HepG2 (cell line): ENCODE measurements around the gene USP20. TPM values are rescaled to one million over a fixed set of nuclear protein-coding genes. Genes with fewer than 3 reads are reported as not detected.

ENCODE experiments used
- ATAC-seq: fragments of 200-7000 bp; cut with Tn5 transposase; 3 replicates; pipeline ENCODE4 v1.9.1; 2020; ENCODE audit warnings: mild to moderate bottlenecking, moderate library complexity
- BruUV-seq: library from RNA; stranded (reverse); fragments of 400-500 nt; replicated peaks from 2 replicates; lab custom pipeline; 2021; lab: Mats Ljungman, UMichigan
- CTCF ChIA-PET: fragments of 300-600 bp; formaldehyde crosslinking; extraction: SDS; loops from one replicate; lab custom pipeline; 2021; ENCODE audit warnings: low total read pairs, inconsistent platforms, low intra/inter-chr PET ratio; lab: Yijun Ruan, JAX
- POLR2A ChIA-PET: fragments of 350-600 bp; sonication (Branson Sonifier 250); formaldehyde crosslinking; loops from one replicate; lab custom pipeline; 2020; ENCODE audit warnings: antibody characterized with exemption, inconsistent platforms; lab: Yijun Ruan, JAX
- DNase-seq: peaks from one replicate; pipeline ENCODE4 v3.0.0-alpha.2; 2015; ENCODE audit warnings: low spot score
- FAIRE-seq: peaks from 3 replicates; lab custom pipeline; 2011; peaks lifted over from hg19 to GRCh38; lab: Jason Lieb, UNC
- H2AFZ ChIP-seq: one replicate; pipeline ENCODE4 v1.6.1; 2011; ENCODE audit warnings: low read length, inconsistent platforms
- H3K27ac ChIP-seq: fragments of 300-600 bp; 3 replicates; pipeline ENCODE4 v1.8.0; 2011; ENCODE audit warnings: mixed run types, mild to moderate bottlenecking, mixed read lengths, low read length, inconsistent platforms; ENCODE audit not compliant: insufficient read depth; ENCODE audit errors: extremely low read length
- H3K27me3 ChIP-seq, 2 experiments: fragments of 200-600 bp in 1 of 2; 2 replicates in 1 of 2; 3 replicates in 1 of 2; pipeline versions ENCODE4 v1.6.0 to v1.8.0; 2011; ENCODE audit warnings: low read length in 2 of 2, mild to moderate bottlenecking in 2 of 2, moderate library complexity in 2 of 2, inconsistent platforms in 1 of 2; ENCODE audit not compliant: insufficient read depth in 2 of 2, control insufficient read depth in 1 of 2
- H3K36me3 ChIP-seq, 2 experiments: fragments of 200-600 bp in 1 of 2; replicated peaks in 1 of 2; 2 replicates in 1 of 2; 3 replicates in 1 of 2; pipeline versions ENCODE4 v1.5.1 to v1.8.0; 2011; ENCODE audit warnings: low read length in 2 of 2, inconsistent platforms in 1 of 2; ENCODE audit not compliant: insufficient read depth in 2 of 2, control insufficient read depth in 1 of 2
- H3K4me1 ChIP-seq: 2 replicates; pipeline ENCODE4 v1.5.1; 2012; ENCODE audit warnings: low read length, inconsistent platforms; ENCODE audit not compliant: insufficient read depth
- H3K4me2 ChIP-seq: 2 replicates; pipeline ENCODE4 v1.6.0; 2011; ENCODE audit warnings: low read depth, low read length, inconsistent platforms
- H3K4me3 ChIP-seq, 3 experiments: fragments of 200-600 bp in 1 of 3; sonication (generic), shearing (Covaris generic) in 1 of 3; replicated peaks in 1 of 3; 2 replicates each; pipeline ENCODE4 v1.5.1; 2011 to 2016; ENCODE audit warnings: low read length in 3 of 3, inconsistent platforms in 2 of 3, low read depth in 2 of 3, mild to moderate bottlenecking in 2 of 3, control low read depth in 1 of 3, mixed read lengths in 1 of 3; ENCODE audit not compliant: insufficient read depth in 1 of 3
- H3K79me2 ChIP-seq: one replicate; pipeline ENCODE4 v1.6.1; 2011; ENCODE audit warnings: low read length, inconsistent platforms; ENCODE audit not compliant: insufficient read depth
- H3K9ac ChIP-seq: 2 replicates; pipeline ENCODE4 v1.6.0; 2011; ENCODE audit warnings: mild to moderate bottlenecking, low read depth, low read length, inconsistent platforms; ENCODE audit not compliant: insufficient read depth
- H3K9me3 ChIP-seq: 2 replicates; pipeline ENCODE4 v1.5.1; 2012; ENCODE audit warnings: mild to moderate bottlenecking, low read length
- H4K20me1 ChIP-seq: 2 replicates; pipeline ENCODE4 v1.6.0; 2011; ENCODE audit warnings: inconsistent platforms, mild to moderate bottlenecking, low read length, moderate library complexity; ENCODE audit not compliant: insufficient read depth
- BRD4 ChIP-seq: sonication (generic); formaldehyde crosslinking; IDR thresholded peaks from 2 replicates; pipeline ENCODE4 v1.4.0; 2020; ENCODE audit warnings: missing genetic modification reagents
- GABPB1 ChIP-seq: IDR thresholded peaks from 2 replicates; pipeline ENCODE4 v1.6.1; 2016; ENCODE audit warnings: mild to moderate bottlenecking, missing genetic modification reagents, moderate library complexity, missing compliant biosample characterization
- GATAD1 ChIP-seq: IDR thresholded peaks from 2 replicates; pipeline ENCODE4 v1.6.1; 2016; ENCODE audit warnings: missing genetic modification reagents, missing compliant biosample characterization
- MYC ChIP-seq: sonication (generic); formaldehyde crosslinking; IDR thresholded peaks from 2 replicates; pipeline ENCODE4 v1.9.0; 2021; ENCODE audit warnings: missing genetic modification reagents, borderline replicate concordance
- POLR2A ChIP-seq, 2 experiments: IDR thresholded peaks; 2 replicates each; pipeline ENCODE4 v1.6.1; 2011; ENCODE audit warnings: low read depth in 2 of 2, low read length in 2 of 2, mild to moderate bottlenecking in 1 of 2, moderate library complexity in 1 of 2; ENCODE audit not compliant: insufficient read depth in 1 of 2
- SATB2 ChIP-seq: sonication (generic); formaldehyde crosslinking; IDR thresholded peaks from 2 replicates; pipeline ENCODE4 v1.5.0; 2020; ENCODE audit warnings: missing genetic modification reagents
- ZFX ChIP-seq: sonication (generic); formaldehyde crosslinking; IDR thresholded peaks from 2 replicates; pipeline ENCODE4 v1.4.0; 2020; ENCODE audit warnings: mild to moderate bottlenecking, low read depth, missing genetic modification reagents, moderate library complexity
- ZFY ChIP-seq: sonication (generic); formaldehyde crosslinking; IDR thresholded peaks from 2 replicates; pipeline ENCODE4 v1.4.0; 2020; ENCODE audit warnings: missing genetic modification reagents
- ZNF563 ChIP-seq: sonication (generic); formaldehyde crosslinking; IDR thresholded peaks from 2 replicates; pipeline ENCODE4 v1.8.0; 2022; ENCODE audit warnings: mild to moderate bottlenecking, moderate library complexity, missing genetic modification reagents
- ZNF7 ChIP-seq: IDR thresholded peaks from 2 replicates; pipeline ENCODE4 v1.6.1; 2016; ENCODE audit warnings: missing biosample characterization, missing genetic modification reagents
- WGBS: methylation state at CpG from one replicate; pipeline ENCODE4 v1.1.6; 2017; ENCODE audit warnings: low lambda C conversion rate; 5-methylcytosine and 5-hydroxymethylcytosine counted together
- in situ Hi-C: cut with HindIII; loops from 2 replicates; pipeline ENCODE4 v1.10.0; 2017; ENCODE audit warnings: low pct_unique_long_range_greater_than_20kb; ENCODE audit not compliant: extremely low pct_ligation_motif_present
- intact Hi-C: fragments of 100-400 bp; cut with micrococcal nuclease; formaldehyde crosslinking; loops from one replicate; pipeline ENCODE4 v1.10.0; 2022; ENCODE audit not compliant: unreplicated experiment
- polyA plus RNA-seq, 8 experiments: library from polyadenylated mRNA; depleted of rRNA in 3 of 8; stranded (reverse) in 7 of 8; unstranded in 1 of 8; fragments of >200 nt; fragmentation: Illumina TruSeq in 4 of 8; extraction: Trizol in 4 of 8; gene quantifications; 2 replicates each; pipeline versions ENCODE4 v1.2.1 to v1.2.3, GENCODE V29; 2011 to 2016; ENCODE audit warnings: low read depth in 4 of 8, missing spikeins in 1 of 8, mixed read lengths in 1 of 8; ENCODE audit not compliant: insufficient read depth in 1 of 8
- total RNA-seq, 5 experiments: library from RNA; depleted of rRNA; stranded (reverse); fragments of >200 nt; fragmentation: Illumina TruSeq; extraction: Trizol; gene quantifications; 2 replicates each; pipeline ENCODE4 v1.2.3, GENCODE V29; 2016; ENCODE audit warnings: low read depth in 1 of 5
- TF ChIP-seq, protein P1 (sequence below): sonication (generic); formaldehyde crosslinking; IDR thresholded peaks from 2 replicates; pipeline ENCODE4 v1.4.0; 2020; ENCODE audit warnings: missing genetic modification reagents
- TF ChIP-seq, protein P2 (sequence below): sonication (generic); formaldehyde crosslinking; IDR thresholded peaks from 2 replicates; pipeline ENCODE4 v1.4.0; 2020; ENCODE audit warnings: missing genetic modification reagents

The USP20 gene
- total and polyA plus RNA-seq, 2 of the 13 experiments (the other 11 are each of a cell fraction or from before 2014, with no cell fraction given): 4.4 to 5.9 TPM

DNA sequence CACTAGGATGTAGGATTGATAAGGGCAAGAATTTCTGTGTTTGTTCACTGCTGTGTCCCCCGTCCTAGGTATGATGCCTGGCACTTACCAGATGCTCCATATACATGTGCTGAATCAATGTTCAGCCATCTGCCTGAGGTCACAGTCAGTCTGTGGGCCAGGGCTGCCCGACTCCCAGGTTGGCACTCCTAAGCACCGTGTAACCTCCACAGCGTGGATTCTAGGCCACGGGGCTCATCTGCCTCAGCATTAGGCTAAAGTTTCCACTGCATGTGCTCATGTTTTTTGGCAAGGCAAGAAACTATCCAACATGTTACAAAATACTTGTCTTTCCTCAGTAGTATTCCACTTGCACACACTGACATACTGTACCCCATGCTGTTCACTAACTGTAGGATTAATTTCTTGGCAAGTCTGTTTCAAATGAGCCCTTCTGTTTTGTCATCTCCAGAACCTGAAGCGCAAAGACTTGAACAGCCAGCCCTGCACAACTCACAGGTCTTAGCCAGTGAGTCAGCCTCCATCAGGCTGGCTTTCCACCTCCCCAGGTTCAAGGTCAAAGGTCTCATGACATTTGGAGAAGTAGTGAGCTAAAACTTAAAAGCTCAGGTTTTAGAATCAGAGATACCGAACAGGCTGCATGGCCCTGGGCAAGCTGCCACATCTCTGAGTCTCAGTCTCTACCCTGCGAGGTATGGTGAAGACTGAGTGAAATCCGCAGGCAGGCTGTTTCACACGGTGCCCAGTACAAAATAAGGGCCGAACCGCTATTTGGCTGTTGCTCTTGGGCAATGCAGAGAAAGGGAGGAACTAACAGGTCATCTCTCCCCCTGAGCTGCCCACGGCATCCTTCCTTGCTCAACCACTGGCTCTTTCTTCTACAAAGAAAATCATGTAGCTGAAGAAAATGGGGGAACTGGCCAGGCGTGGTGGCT is 18.5 kb upstream of the USP20 start:
- TF ChIP-seq SATB2 (CRISPR knock-in tag): no peak
- TF ChIP-seq, protein P1, sequence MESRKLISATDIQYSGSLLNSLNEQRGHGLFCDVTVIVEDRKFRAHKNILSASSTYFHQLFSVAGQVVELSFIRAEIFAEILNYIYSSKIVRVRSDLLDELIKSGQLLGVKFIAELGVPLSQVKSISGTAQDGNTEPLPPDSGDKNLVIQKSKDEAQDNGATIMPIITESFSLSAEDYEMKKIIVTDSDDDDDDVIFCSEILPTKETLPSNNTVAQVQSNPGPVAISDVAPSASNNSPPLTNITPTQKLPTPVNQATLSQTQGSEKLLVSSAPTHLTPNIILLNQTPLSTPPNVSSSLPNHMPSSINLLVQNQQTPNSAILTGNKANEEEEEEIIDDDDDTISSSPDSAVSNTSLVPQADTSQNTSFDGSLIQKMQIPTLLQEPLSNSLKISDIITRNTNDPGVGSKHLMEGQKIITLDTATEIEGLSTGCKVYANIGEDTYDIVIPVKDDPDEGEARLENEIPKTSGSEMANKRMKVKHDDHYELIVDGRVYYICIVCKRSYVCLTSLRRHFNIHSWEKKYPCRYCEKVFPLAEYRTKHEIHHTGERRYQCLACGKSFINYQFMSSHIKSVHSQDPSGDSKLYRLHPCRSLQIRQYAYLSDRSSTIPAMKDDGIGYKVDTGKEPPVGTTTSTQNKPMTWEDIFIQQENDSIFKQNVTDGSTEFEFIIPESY (CRISPR knock-in tag): peak; percentile 17; the same call in 1 of the 2 replicates
- H3K79me2 ChIP-seq: no peaks in the 10 kb centered on the region
- no peak for DNase-seq
- ChIA-PET CTCF (no interaction called here), POLR2A (no interaction called here)
- H3K4me1 ChIP-seq: peaks cover 6% of the 10 kb centered on the region
- no peak for FAIRE-seq
- H3K36me3 ChIP-seq: peaks cover 9 to 52% of the 10 kb centered on the region in 2 experiments; a peak in 4 of 5 replicates
- H3K4me3 ChIP-seq: no peak overlapping the region
- 95% methylated on average over 12 of the region's 14 CpGs for WGBS
- no peaks in the 10 kb centered on the region for H3K27me3 ChIP-seq
- no peaks in the 10 kb centered on the region for H4K20me1 ChIP-seq
- no peak overlapping the region for H2AFZ ChIP-seq
- no peak overlapping the region for H3K4me2 ChIP-seq
- H3K27ac ChIP-seq: no peak overlapping the region
- no TSS peak for BruUV-seq
- no peaks in the 10 kb centered on the region for H3K9me3 ChIP-seq
- H3K9ac ChIP-seq: no peak overlapping the region
- intact Hi-C loops: no loop called here
- in situ Hi-C loops: no loop called here
- ATAC-seq: no peak

DNA sequence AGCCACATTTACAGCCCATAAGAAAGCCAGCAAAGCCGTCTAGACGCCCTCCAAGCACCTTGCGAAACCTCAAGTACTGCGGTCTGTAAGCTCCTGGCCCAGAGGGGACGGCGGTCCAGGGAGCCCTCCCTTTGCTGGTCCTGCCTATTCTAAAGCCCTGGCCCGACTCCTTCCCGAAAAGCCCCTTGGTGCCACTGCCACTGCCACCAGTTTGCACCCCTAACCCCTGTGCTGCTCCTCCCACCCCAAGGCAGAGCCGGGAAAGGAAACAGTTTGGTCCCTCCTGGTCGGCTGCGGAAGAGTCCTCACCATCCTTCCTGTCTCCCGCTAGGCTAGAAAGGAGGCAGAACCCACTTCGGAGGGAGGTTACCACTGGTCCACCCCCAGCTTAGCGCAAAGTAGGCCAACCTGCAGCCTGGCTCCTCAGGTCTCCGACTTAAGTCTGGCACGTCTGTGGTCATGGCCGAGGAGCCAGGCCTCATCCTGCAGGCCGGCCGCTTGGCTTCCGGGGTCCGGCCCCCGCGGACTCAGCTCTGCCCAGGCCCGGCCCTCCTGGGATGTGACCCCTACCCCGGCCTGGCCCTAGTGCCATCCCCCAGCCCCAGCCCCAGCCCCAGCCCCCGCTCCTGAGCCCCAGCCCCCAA is 12.2 kb upstream of the USP20 start:
- ChIA-PET POLR2A (interaction anchor here (1.3 to 2.0 kb wide), 2 partner anchors 9 to 12 kb away, joined by 5 to 11 read pairs; no protein-coding TSS in a partner anchor), CTCF (no interaction called here)
- Histone ChIP-seq H3K27ac (peak overlapping the region; percentile 49), H3K4me3 (peak overlapping the region; percentile 78 to 90 (median 81)), H3K79me2 (peaks cover 9% of the 10 kb centered on the region), H3K9me3 (no peaks in the 10 kb centered on the region), H2AFZ (no peak overlapping the region), H3K27me3 (no peaks in the 10 kb centered on the region), H3K36me3 (peaks cover 5 to 27% of the 10 kb centered on the region in 2 experiments; a peak in 4 of 5 replicates), H4K20me1 (no peaks in the 10 kb centered on the region), H3K9ac (peak overlapping the region; percentile 87), H3K4me2 (peak overlapping the region; percentile 94), H3K4me1 (peaks cover 7% of the 10 kb centered on the region)
- WGBS: 14% methylated on average over 12 of the region's 26 CpGs
- FAIRE-seq (no peak), ATAC-seq (peak; percentile 68), DNase-seq (no peak)
- no TSS peak for BruUV-seq
- in situ Hi-C loops (no loop called here), intact Hi-C loops (no loop called here)
- TF ChIP-seq ZFY (CRISPR knock-in tag) (peak; percentile 70; the same call in 1 of the 2 replicates), GATAD1 (CRISPR knock-in tag) (peak; percentile 24; the same call in 1 of the 2 replicates), POLR2A (IDR thresholded peaks at IDR 0.05; ENCODE audit: insufficient read depth in 1 of 2, low read depth in 2 of 2, low read length in 2 of 2) (0 out of 4 replicates have a peak, but pooled peaks of 1 of the 2 experiments have one; percentile 19), BRD4 (CRISPR knock-in tag) (peak; percentile 53; the same call in 1 of the 2 replicates), ZNF7 (CRISPR knock-in tag) (0 out of 2 replicates have a peak, but pooled peaks have one; percentile 23), ZNF563 (CRISPR knock-in tag) (no peak), ZFX (peak; percentile 61), MYC (CRISPR knock-in tag) (peak; percentile 31; the same call in 1 of the 2 replicates), GABPB1 (CRISPR knock-in tag) (peak; percentile 47)
- TF ChIP-seq, protein P2, sequence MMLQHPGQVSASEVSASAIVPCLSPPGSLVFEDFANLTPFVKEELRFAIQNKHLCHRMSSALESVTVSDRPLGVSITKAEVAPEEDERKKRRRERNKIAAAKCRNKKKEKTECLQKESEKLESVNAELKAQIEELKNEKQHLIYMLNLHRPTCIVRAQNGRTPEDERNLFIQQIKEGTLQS (CRISPR knock-in tag): 0 out of 2 replicates have a peak, but pooled peaks have one; percentile 8
